GM12865 (cell line): ENCODE results near the gene BCL3.
A peak's percentile ranks its signal among the peaks of the same experiment; 100 is the strongest.

ENCODE experiments used
- DNase-seq: peaks from one replicate; pipeline ENCODE4 v3.0.0; 2010; ENCODE audit warnings: low read depth
- H3K4me3 ChIP-seq: 2 replicates; pipeline ENCODE4 v1.5.1; 2011; ENCODE audit warnings: mild to moderate bottlenecking, low read depth, low read length, control low read depth
- TF ChIP-seq, protein P1 (sequence below): IDR thresholded peaks from 2 replicates; pipeline ENCODE4 v1.5.1; 2011; ENCODE audit warnings: low read length, control low read depth, low read depth, inconsistent platforms; ENCODE audit not compliant: insufficient read depth; ENCODE audit errors: missing control alignments

The BCL3 gene

DNA sequence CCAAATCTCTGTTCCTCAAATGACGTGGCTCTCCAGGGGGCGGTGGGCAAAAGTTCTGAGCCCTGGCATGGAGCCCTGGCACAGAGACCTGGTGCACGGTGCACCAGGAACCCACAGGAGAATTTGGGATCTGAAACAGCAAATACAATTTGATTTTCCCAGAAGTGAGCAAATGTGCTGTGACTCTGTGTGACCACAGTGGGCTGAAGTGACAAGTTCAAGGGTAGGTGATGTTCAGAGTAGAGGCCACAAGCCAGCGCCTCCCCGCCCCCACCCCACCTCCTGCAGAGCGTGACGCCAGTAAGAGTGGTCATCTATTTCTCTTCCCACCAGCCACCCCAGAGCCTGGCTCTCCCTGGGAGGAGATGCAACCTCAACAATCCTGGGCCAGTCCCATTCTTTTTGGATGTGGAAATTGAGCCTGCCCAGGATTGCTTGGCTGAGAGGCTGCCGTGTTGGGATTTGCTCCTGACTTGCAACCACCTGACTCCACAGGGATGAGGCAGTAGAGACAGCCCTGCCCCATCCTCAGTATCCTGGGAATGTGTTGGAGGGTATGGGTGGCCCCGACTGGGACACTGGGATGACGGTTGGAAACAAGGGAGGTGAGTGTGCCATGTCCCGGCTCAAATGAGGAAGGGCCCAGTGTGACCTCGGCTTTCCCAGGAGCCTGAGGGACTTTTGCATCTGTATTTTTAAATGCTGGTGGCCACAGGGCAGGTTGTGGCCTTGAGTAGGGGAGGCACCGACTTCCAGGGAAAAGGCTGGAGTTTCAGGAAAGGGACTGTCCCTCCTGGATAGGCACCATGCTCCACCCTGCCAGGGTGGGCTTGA, 11.1 kb upstream of the BCL3 start:
- TF ChIP-seq, protein P1, sequence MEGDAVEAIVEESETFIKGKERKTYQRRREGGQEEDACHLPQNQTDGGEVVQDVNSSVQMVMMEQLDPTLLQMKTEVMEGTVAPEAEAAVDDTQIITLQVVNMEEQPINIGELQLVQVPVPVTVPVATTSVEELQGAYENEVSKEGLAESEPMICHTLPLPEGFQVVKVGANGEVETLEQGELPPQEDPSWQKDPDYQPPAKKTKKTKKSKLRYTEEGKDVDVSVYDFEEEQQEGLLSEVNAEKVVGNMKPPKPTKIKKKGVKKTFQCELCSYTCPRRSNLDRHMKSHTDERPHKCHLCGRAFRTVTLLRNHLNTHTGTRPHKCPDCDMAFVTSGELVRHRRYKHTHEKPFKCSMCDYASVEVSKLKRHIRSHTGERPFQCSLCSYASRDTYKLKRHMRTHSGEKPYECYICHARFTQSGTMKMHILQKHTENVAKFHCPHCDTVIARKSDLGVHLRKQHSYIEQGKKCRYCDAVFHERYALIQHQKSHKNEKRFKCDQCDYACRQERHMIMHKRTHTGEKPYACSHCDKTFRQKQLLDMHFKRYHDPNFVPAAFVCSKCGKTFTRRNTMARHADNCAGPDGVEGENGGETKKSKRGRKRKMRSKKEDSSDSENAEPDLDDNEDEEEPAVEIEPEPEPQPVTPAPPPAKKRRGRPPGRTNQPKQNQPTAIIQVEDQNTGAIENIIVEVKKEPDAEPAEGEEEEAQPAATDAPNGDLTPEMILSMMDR, result no peak
- no peak overlapping the region for H3K4me3 ChIP-seq
- DNase-seq, result peak; percentile 65

DNA sequence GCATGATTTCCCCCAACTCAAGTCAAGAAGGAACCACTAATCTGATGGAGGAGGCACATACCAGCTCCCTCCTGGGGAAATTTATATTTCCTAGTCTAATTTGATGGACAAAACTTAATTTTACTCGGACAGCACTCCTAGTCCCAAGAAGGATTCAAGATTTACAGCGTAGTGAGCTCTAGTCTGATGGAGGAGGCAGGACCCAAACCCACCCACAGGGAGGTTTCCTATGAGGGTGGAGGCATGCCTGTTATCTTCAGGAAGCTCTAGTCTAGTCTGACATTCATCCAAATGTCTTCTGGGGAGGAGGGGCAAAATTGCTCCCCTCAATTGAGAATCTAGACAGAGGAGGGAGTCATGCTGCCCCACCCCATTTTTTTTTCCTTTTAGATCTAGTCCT, 10.4 kb upstream of the BCL3 start:
- TF ChIP-seq, protein P1, result no peak
- H3K4me3 ChIP-seq, result no peak overlapping the region
- no peak for DNase-seq

DNA sequence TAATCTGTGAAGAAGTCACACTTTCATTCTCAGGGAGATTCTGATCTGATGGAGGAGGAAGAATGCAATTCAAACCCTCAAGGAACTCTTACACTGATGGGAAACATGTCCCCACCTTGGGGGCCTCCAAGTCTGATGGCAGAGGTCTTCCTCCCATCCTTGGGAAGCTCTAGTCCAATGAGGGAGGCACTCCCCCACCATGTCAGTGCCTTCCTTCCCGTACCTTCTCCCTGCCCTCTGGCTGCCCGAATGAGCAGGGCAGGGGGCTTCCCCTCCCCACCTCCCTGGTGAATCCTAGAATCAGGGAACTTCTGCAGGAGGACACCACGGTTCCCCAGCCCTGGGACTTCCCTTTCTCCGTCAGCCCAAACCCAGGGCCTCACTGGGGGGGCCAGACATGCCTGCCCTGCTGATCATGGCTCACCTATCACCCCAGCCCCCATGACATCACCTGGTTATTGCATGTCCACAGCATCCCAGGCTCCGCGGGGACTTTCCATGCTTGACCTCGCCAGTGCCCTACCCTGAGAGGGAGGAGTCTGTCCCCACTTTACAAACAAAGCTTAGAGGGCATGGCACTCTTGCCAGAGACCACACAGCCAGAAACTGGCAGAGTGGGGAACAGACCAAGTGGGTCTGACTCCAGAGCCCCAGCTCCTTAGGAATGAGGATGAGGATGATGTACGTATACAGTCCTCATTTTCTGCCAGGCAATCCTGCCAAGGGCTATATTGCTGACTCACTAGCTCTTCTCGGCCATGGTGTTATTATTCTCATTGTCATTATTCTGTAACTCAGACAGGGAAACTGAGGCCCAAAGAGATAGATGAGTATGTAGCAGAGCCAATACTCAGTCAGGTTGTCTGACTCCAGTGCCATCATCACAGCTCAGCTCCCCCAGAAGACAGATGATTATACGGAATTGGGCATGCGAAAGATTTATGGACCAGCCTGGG, 9.6 kb upstream of the BCL3 start:
- H3K4me3 ChIP-seq, result no peak overlapping the region
- TF ChIP-seq, protein P1, result no peak
- DNase-seq, result peak; percentile 40

DNA sequence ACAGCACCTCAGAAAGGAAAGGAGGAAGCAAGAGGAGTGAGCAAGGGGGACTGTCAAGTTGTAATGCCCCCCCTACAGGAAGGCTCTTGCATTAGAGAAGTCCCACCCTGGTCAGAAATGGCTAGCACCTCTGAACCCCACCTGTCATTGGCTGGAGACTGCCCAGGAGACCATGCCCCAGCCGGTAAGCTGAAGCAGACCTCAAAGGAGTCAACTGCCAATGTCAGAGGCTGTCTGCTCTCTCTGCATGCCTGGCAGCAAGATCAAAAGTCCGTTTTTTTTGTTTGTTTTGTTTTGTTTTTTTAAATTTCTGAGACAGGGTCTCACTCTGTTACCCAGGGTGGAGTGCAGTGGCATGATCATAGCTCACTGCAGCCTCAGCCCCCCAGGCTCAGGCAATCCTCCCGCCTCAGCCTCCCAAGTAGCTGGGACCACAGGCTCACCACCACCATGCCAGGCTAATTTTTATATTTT, 8.1 kb upstream of the BCL3 start:
- TF ChIP-seq, protein P1, result peak; percentile 7
- no peak overlapping the region for H3K4me3 ChIP-seq
- peak; percentile 39 for DNase-seq

DNA sequence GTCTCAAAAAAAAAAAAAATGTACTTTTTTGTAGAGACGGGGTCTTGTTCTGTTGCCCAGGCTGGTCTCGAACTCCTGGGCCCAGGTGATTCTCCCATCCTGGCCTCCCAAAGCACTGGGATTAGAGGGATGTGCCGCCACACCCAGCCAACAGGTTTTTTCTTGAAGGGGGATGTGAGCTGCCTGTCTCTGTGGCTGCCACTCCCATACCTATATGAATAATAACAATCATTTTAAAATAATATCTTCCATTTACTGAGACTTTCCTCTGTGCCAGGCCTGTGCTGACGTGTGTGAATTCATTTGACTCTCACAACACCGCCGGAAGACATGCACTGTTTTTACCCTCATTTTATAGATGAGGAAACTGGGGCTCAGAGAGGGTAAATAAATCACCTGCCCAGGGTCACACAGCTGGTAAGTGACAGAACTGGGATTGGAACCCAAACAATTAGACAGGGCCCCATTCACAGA, 7.2 kb upstream of the BCL3 start:
- H3K4me3 ChIP-seq, result no peak overlapping the region
- TF ChIP-seq, protein P1, result no peak
- DNase-seq, result no peak

DNA sequence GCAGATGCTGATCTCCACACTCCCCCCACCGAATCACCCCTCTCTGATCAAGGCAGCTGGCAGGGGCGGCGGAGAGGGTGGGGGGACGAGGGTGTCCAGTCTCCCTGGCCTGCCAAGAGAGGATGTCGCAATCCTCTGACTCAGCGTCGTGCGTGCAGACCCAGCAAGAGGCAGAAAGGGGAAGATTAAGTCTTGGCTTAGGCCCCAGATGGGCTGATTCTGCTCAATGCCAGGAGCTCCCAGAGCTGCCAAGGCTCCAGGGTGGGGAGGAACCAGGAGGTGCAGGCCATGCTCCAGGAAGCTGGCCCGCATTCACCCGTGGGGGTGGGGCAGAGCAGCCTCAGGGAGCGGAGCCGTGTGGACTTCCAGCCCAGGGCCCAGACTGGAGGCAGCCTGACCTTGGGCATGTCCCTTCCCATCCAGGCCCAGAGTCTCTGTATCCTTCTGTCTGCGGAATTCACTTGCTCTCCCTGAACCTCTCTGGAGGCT, 6.6 kb upstream of the BCL3 start:
- TF ChIP-seq, protein P1, result no peak
- no peak overlapping the region for H3K4me3 ChIP-seq
- DNase-seq, result no peak
